AG09319 (cell line): ENCODE data around the gene UTP4.
"Not testable (repeated sequence)": the region's sequence is repeated elsewhere in the genome, so short reads cannot be mapped to it uniquely, and the experiment has no call there.

ENCODE experiments used
- DNase-seq: peaks from one replicate; pipeline ENCODE4 v3.0.0-alpha.2; 2010; ENCODE audit warnings: low read depth; ENCODE audit errors: extremely low read depth
- TF ChIP-seq, protein P1 (sequence below): IDR thresholded peaks from 2 replicates; pipeline ENCODE4 v1.5.1; 2011; ENCODE audit warnings: low read depth, mild to moderate bottlenecking, inconsistent platforms, low read length, moderate library complexity

Gene UTP4

DNA sequence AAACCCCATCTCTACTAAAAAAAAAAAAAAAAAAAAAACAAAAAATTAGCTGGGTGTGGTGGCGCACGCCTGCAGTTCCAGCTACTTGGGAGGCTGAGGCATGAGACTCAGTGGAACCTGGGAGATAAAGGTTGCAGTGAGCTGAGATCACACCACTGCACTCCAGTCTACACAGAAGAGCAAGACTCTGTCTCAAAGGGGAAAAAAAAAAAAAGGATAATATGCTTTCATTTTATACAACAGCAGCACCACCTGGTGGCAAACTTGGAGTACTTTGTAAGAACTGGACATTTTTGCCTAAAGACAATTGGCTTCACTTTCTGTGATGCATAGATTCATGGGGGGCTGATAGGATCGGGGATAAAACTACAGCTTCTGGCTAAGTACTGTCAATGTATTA, 8.5 kb upstream of the UTP4 start:
- TF ChIP-seq, protein P1, sequence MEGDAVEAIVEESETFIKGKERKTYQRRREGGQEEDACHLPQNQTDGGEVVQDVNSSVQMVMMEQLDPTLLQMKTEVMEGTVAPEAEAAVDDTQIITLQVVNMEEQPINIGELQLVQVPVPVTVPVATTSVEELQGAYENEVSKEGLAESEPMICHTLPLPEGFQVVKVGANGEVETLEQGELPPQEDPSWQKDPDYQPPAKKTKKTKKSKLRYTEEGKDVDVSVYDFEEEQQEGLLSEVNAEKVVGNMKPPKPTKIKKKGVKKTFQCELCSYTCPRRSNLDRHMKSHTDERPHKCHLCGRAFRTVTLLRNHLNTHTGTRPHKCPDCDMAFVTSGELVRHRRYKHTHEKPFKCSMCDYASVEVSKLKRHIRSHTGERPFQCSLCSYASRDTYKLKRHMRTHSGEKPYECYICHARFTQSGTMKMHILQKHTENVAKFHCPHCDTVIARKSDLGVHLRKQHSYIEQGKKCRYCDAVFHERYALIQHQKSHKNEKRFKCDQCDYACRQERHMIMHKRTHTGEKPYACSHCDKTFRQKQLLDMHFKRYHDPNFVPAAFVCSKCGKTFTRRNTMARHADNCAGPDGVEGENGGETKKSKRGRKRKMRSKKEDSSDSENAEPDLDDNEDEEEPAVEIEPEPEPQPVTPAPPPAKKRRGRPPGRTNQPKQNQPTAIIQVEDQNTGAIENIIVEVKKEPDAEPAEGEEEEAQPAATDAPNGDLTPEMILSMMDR, result peak; percentile 60
- peak; percentile 40 for DNase-seq

DNA sequence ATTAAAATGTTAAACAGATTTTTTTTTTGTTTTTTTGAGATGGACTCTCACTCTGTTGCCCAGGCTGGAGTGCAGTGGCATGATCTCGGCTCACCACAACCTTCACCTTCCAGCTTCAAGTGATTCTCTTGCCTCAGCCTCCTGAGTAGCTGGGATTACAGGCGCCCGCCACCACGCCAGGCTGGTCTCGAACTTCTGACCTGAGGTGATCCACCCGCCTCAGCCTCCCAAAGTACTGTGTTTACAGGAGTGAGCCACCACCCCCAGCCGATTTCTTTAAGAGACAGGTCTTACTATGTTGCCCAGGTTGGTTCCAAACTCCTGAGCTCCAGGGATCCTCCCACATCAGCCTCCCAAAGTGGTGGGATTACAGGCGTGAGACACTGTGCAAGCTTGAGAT, 8.0 kb upstream of the UTP4 start:
- not testable (repeated sequence) for DNase-seq

DNA sequence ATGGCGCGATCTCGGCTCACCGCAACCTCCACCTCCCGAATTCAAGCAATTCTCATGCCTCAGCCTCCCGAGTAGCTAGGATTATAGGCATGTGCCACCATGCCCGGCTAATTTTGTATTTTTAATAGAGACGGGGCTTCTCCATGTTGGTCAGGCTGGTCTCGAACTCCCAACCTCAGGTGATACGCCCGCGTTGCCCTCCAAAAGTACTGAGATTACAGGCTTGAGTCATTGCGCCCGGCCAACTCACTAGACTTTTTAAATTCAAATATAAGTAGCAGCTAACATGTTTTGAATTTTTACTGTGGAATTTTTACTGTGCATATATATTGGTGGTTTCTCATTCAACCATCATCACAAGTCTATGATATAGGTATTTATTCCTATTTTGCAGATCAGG, 7.5 kb upstream of the UTP4 start:
- DNase-seq, result not testable (repeated sequence)

DNA sequence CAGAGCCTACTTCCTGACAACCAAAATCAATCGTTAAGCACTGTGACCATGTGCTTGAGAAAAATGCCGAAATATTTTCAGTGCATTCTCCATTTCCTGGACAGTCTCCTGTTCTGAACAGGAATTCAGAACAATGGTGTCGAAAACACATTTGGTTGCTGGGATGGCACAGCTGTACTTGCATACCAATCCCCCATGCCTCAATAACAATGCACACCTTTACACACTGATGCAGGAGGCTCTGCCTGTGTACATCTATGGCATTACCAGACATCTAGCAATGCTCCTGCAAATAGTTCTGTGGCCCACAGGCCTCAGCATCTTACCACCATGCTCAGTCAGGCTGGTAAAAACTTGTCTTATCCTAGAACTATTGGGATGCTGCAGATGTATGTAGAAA, 6.2 kb upstream of the UTP4 start:
- TF ChIP-seq, protein P1, result no peak
- no peak for DNase-seq

DNA sequence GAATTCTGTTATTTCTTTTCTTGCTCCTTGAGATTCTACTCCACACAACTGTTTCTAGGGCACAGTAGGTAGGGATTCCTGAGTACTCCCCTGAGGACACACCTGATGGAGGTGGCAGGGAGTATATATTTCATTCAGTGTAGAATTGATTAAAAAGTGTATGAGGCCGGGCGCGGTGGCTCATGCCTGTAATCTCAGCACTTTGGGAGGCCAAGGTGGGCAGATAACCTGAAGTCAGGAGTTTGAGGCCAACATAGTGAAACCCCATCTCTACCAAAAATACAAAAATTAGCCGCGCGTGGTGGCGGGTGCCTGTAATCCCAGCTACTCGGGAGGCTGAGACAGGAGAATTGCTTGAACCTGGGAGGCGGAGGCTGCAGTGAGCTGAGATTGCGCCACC, 5.6 kb upstream of the UTP4 start:
- not testable (repeated sequence) for DNase-seq

DNA sequence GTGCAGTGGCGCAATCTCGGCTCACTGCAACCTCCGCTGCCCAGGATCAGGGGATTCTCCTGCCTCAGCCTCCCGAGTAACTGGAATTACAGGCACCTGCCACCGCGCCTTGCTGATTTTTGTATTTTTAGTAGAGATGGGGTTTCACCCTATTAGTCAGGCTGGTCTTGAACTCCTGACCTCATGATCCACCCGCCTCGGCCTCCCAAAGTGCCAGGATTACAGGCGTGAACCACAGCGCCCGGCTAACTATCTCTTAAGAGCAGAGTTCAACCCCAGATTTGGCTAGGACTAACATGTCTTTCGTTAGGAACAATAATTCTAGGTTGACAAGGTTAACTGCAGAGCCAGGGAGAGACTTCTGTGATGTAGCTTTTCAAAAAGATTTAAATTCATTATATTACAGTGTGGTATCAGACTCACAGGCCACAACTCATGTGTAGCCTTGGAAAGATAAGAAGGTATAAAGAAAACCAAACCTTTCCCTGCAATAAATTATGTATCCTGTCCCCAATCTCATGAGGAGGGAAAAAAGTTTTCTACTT, 4.4 kb upstream of the UTP4 start:
- no peak for DNase-seq
- TF ChIP-seq, protein P1, result no peak

DNA sequence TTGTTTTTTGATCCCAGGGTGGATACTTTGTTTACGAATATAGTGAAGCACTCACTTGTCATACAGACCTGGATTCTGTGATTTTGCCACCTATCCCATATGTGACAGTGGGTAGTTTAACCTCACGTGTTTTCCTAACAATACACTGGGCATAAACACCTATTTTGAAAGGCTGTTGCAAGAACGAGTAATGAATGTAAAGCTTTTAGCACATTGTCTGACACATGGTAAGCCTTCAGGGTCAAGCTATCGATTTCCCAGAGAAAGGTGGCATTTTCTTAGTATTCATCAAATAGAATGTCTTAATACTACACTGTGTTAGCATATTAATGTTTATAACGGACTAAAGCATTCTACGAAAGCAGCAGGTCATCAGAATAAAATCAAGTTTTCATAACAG, 2.0 kb upstream of the UTP4 start:
- TF ChIP-seq, protein P1, result no peak
- no peak for DNase-seq

DNA sequence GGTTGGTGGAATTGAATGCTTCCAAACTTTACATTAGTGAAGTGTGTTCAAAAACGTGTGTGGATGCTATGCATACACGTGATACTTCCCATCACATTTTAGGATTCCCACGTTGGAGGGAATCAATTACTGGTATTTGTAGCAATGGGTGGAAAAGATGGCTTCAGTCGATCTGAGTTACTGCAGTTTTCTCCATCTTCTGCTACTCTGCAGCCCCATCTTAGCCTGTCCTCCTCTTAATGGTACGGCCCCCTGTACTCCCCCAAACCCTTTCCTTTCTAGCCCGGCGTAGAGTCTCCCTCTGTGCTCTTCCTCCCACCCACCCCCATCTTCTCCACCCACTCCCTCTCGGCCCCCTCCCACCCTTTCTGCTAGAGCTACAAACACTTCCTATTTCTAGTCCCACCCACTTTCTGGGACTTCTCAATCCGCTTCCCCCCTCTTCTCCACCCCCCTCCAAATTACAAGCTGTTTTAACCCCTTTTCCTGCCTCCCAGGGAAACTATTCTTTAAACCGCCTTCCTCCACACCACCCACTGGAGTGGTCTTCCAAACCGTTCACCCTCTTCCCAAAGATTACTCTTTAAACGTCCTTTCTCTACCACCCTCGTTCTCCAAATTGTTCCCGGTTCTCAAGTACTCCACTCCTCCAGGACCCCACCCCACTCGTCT, 1.1 kb upstream of the UTP4 start:
- TF ChIP-seq, protein P1, result no peak
- no peak for DNase-seq

DNA sequence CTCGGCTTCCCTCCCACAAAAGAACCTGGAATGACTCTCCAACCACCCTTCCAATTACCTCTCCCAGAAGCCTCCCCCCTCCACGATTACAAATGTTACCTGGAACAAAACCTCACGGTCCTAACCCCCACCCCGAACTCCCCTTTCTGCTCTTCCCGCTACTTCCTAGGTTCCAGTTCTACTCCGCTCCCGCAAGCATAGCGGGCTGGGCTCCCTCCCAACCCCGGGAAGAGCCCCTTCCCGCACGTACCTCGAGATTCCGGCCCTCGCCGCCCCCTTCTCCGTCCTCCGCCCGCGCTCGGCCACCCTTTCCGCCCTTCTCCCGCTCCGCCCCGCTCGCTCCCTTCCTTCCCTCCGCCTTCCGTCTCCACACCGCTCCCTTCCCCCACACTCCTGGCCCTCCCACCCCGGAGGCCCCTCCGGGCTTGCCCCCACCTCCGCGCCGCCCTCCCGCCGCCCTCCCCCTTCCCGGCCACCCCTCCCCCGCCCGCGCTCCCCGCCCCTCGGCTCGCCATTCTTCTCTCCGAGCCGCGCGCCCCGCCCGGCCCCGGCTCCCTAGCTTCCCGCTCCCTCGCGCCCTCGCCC, 518 bp upstream of the UTP4 start:
- peak; percentile 54 for DNase-seq
- TF ChIP-seq, protein P1, result no peak
